MM.1S (cell line): ENCODE results near the gene SERPINA4.

ENCODE experiments used
- DNase-seq: peaks from one replicate; pipeline ENCODE4 v3.0.0-alpha.2; 2015
- H2AFZ ChIP-seq: fragments of 300-600 bp; sonication (generic); 2 replicates; pipeline ENCODE4 v1.6.0; 2016; ENCODE audit warnings: antibody characterized with exemption, low read length
- H3F3A ChIP-seq: fragments of 300-600 bp; sonication (generic); 2 replicates; pipeline ENCODE4 v1.6.1; 2016; ENCODE audit warnings: mild to moderate bottlenecking, antibody characterized with exemption, low read length, moderate library complexity, mixed read lengths; ENCODE audit not compliant: insufficient read depth
- H3K27ac ChIP-seq: fragments of 300-600 bp; sonication (generic); 2 replicates; pipeline ENCODE4 v1.5.1; 2016; ENCODE audit warnings: mild to moderate bottlenecking, low read length
- H3K27me3 ChIP-seq: fragments of 300-600 bp; sonication (generic); replicated peaks from 2 replicates; pipeline ENCODE4 v1.6.0; 2016; ENCODE audit warnings: low read length; ENCODE audit not compliant: insufficient read depth
- H3K36me3 ChIP-seq: fragments of 300-600 bp; sonication (generic); replicated peaks from 2 replicates; pipeline ENCODE4 v1.6.1; 2016; ENCODE audit warnings: mild to moderate bottlenecking, low read length, mixed read lengths; ENCODE audit not compliant: insufficient read depth
- H3K4me1 ChIP-seq: fragments of 300-600 bp; sonication (generic); 2 replicates; pipeline ENCODE4 v1.6.1; 2016; ENCODE audit warnings: low read length, mixed read lengths
- H3K4me2 ChIP-seq: fragments of 300-600 bp; sonication (generic); 2 replicates; pipeline ENCODE4 v1.6.0; 2016; ENCODE audit warnings: low read depth, low read length
- H3K4me3 ChIP-seq: fragments of 300-600 bp; sonication (generic); 2 replicates; pipeline ENCODE4 v1.5.1; 2016; ENCODE audit warnings: low read length, mixed read lengths
- H3K79me2 ChIP-seq: fragments of 300-600 bp; sonication (generic); 2 replicates; pipeline ENCODE4 v1.6.1; 2016; ENCODE audit warnings: mixed run types, low read length, mixed read lengths
- H3K9ac ChIP-seq: fragments of 300-600 bp; sonication (generic); 2 replicates; pipeline ENCODE4 v1.6.1; 2016; ENCODE audit warnings: low read length, mixed read lengths
- H3K9me2 ChIP-seq: fragments of 300-600 bp; sonication (generic); replicated peaks from 2 replicates; pipeline ENCODE4 v1.6.1; 2016; ENCODE audit warnings: mild to moderate bottlenecking, low read length, mixed read lengths; ENCODE audit not compliant: insufficient read depth
- H3K9me3 ChIP-seq: fragments of 300-600 bp; sonication (generic); replicated peaks from 2 replicates; pipeline ENCODE4 v1.6.1; 2016; ENCODE audit warnings: mild to moderate bottlenecking, low read length, mixed read lengths; ENCODE audit not compliant: insufficient read depth
- H4K20me1 ChIP-seq: fragments of 300-600 bp; sonication (generic); 2 replicates; pipeline ENCODE4 v1.6.1; 2016; ENCODE audit warnings: mild to moderate bottlenecking, low read length, moderate library complexity, mixed read lengths; ENCODE audit not compliant: insufficient read depth
- CTCF ChIP-seq: fragments of 300-600 bp; sonication (generic); IDR thresholded peaks from 2 replicates; pipeline ENCODE4 v1.5.1; 2016; ENCODE audit warnings: antibody characterized with exemption, low read length, mixed read lengths
- EZH2 ChIP-seq: fragments of 300-600 bp; sonication (generic); optimal IDR thresholded peaks from 2 replicates; pipeline ENCODE3; 2017; ENCODE audit warnings: low read depth, mild to moderate bottlenecking, antibody characterized with exemption, low read length, mixed read lengths
- EZH2phosphoT487 ChIP-seq: fragments of 300-600 bp; sonication (generic); IDR thresholded peaks from 2 replicates; pipeline ENCODE4 v1.6.1; 2018; ENCODE audit warnings: antibody characterized with exemption, low read length

The SERPINA4 gene

GRCh38 chr14:94597788-94598187, 36.5 kb downstream of the SERPINA4 start:
- no peaks in the 10 kb centered on the region for H3K79me2 ChIP-seq
- H3F3A ChIP-seq = no peaks in the 10 kb centered on the region
- no peak overlapping the region for H3K27ac ChIP-seq
- no peak overlapping the region for H2AFZ ChIP-seq
- no peak overlapping the region for H3K4me3 ChIP-seq
- no peak overlapping the region for H3K4me2 ChIP-seq
- H3K4me1 ChIP-seq = no peaks in the 10 kb centered on the region
- H3K9ac ChIP-seq = no peak overlapping the region
- H3K9me2 ChIP-seq = no peaks in the 10 kb centered on the region
- no peaks in the 10 kb centered on the region for H4K20me1 ChIP-seq
- no peaks in the 10 kb centered on the region for H3K9me3 ChIP-seq
- no peak for DNase-seq
- no peak for TF ChIP-seq EZH2phosphoT487
- TF ChIP-seq EZH2 = no peak
- TF ChIP-seq CTCF = no peak
- no peaks in the 10 kb centered on the region for H3K36me3 ChIP-seq
- H3K27me3 ChIP-seq = no peaks in the 10 kb centered on the region

GRCh38 chr14:94598506-94598815, 37.2 kb downstream of the SERPINA4 start:
- Histone ChIP-seq H3K79me2 (no peaks in the 10 kb centered on the region), H3K36me3 (no peaks in the 10 kb centered on the region), H3K27me3 (no peaks in the 10 kb centered on the region), H3K4me3 (no peak overlapping the region), H3K4me1 (no peaks in the 10 kb centered on the region), H4K20me1 (no peaks in the 10 kb centered on the region), H3F3A (no peaks in the 10 kb centered on the region), H3K4me2 (no peak overlapping the region), H3K27ac (no peak overlapping the region), H2AFZ (no peak overlapping the region), H3K9me3 (no peaks in the 10 kb centered on the region), H3K9me2 (no peaks in the 10 kb centered on the region), H3K9ac (no peak overlapping the region)
- no peak for DNase-seq
- TF ChIP-seq CTCF (no peak), EZH2 (no peak), EZH2phosphoT487 (no peak)

GRCh38 chr14:94598816-94599655, 37.8 kb downstream of the SERPINA4 start:
- Histone ChIP-seq H3K9me3 (no peaks in the 10 kb centered on the region), H3K4me1 (no peaks in the 10 kb centered on the region), H3F3A (no peaks in the 10 kb centered on the region), H3K36me3 (no peaks in the 10 kb centered on the region), H3K27me3 (no peaks in the 10 kb centered on the region), H3K9ac (no peak overlapping the region), H2AFZ (no peak overlapping the region), H3K4me2 (no peak overlapping the region), H3K27ac (no peak overlapping the region), H3K79me2 (no peaks in the 10 kb centered on the region), H3K9me2 (no peaks in the 10 kb centered on the region), H3K4me3 (no peak overlapping the region), H4K20me1 (no peaks in the 10 kb centered on the region)
- no peak for TF ChIP-seq EZH2phosphoT487
- TF ChIP-seq EZH2 = no peak
- no peak for TF ChIP-seq CTCF
- DNase-seq = no peak
